Thyroid gland (tissue), 4 donors: ENCODE data around the gene PPP1R8.

Experiments used
- CTCF ChIP-seq, 6 experiments: fragments of 200-600 bp in 3 of 6; fragments of 450-650 bp in 3 of 6; sonication (generic) in 3 of 6; IDR thresholded peaks; one replicate each; pipeline ENCODE4 v1.5.1; 2016 to 2019; ENCODE audit warnings: antibody characterized with exemption in 6 of 6, mild to moderate bottlenecking in 2 of 6, inconsistent platforms in 1 of 6, moderate library complexity in 1 of 6
- POLR2A ChIP-seq, 2 donors: fragments of 450-650 bp; IDR thresholded peaks; one replicate each; pipeline ENCODE4 v1.6.1; 2017; ENCODE audit warnings: antibody characterized with exemption in 2 of 2, mild to moderate bottlenecking in 2 of 2, moderate library complexity in 1 of 2

DNA sequence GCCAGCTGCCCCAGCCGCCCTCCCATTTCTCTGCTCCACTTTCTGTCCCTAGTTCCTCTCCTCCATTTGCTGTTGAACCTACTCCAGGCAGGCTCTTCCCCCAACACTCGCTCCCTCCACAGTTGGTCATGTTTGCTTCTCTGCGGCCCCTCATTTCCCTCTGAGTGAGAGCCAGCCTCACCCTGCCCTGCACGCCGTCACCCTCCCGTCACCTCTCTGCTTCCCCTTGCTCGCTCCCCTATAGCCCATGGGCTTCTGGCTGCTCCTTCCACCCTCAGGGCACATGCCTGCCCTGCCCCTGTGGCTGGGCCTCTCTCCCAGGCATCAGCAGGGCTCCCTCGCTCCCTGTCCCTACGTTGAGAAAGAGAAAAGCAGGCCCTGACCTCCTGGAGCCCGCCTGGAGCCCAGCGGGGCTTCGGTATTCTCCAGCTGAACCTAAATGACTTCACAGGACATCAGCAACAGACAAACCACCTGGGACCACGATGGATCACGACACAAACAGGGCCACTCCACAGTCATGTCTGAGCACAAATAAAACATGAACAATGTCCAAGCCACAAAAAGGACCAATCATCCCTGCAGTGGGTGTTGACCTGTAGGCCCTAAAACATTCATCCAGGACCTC lies 28.5 kb downstream of the PPP1R8 start:
- TF ChIP-seq CTCF (IDR thresholded peaks at IDR 0.05) (no peak), POLR2A (IDR thresholded peaks at IDR 0.05) (no peak)
